Gastrocnemius medialis (tissue), 4 donors: Measurements from ENCODE around the gene MID2. TPM values are rescaled to one million over a fixed set of nuclear protein-coding genes. Genes with fewer than 3 reads are reported as not detected.

ENCODE experiments used
- ATAC-seq, 2 donors: fragments of 150-250 bp; one replicate each; pipeline ENCODE4 v1.9.1; 2016
- DNase-seq, 2 donors: peaks; one replicate each; pipeline ENCODE4 v3.0.0-alpha.2; 2019
- H3K27ac ChIP-seq, 4 donors: fragments of 200-600 bp; sonication (generic); 1 replicate in 1 of 4; 2 replicates in 3 of 4; pipeline ENCODE4 v1.5.1; 2016 to 2018; ENCODE audit warnings: mild to moderate bottlenecking in 2 of 4, moderate library complexity in 1 of 4
- H3K27me3 ChIP-seq, 3 donors: fragments of 200-600 bp; sonication (generic) in 2 of 3; 1 replicate in 1 of 3; 2 replicates in 2 of 3; pipeline versions ENCODE4 v1.5.1 to v1.6.0; 2016 to 2019; ENCODE audit warnings: mild to moderate bottlenecking in 1 of 3, moderate library complexity in 1 of 3
- H3K36me3 ChIP-seq, 2 donors: fragments of 200-600 bp; sonication (generic) in 1 of 2; one replicate each; pipeline ENCODE4 v1.5.1; 2017 to 2018
- H3K4me1 ChIP-seq, 2 donors: fragments of 200-600 bp; sonication (generic) in 1 of 2; one replicate each; pipeline ENCODE4 v1.5.1; 2016 to 2017; ENCODE audit warnings: mild to moderate bottlenecking in 2 of 2
- H3K4me3 ChIP-seq, 4 donors: fragments of 200-600 bp; sonication (generic) in 3 of 4; 1 replicate in 1 of 4; 2 replicates in 3 of 4; pipeline ENCODE4 v1.5.1; 2016 to 2019; ENCODE audit warnings: mild to moderate bottlenecking in 2 of 4
- H3K9me3 ChIP-seq, 3 donors: fragments of 200-600 bp; sonication (generic) in 2 of 3; 1 replicate in 1 of 3; 2 replicates in 2 of 3; pipeline ENCODE4 v1.5.1; 2016 to 2019
- POLR2A ChIP-seq, 2 donors: fragments of 450-650 bp; IDR thresholded peaks; one replicate each; pipeline ENCODE4 v1.6.1; 2017; ENCODE audit warnings: antibody characterized with exemption in 2 of 2, mild to moderate bottlenecking in 2 of 2, moderate library complexity in 2 of 2
- in situ Hi-C, 4 donors: fragments of 200-750 bp; cut with MboI; loops; one replicate each; pipeline versions ENCODE4 v1.15.0 to v1.8.0; 2017; ENCODE audit warnings: low sequenced_read_pairs in 4 of 4
- intact Hi-C: fragments of 100-400 bp; cut with DNase I; formaldehyde crosslinking; loops from one replicate; pipeline ENCODE4 v1.15.1; 2023; ENCODE audit warnings: low total_unique reads
- total RNA-seq, 4 donors: library from RNA; depleted of rRNA; stranded (reverse); fragments of >200 nt; gene quantifications; one replicate each; pipeline versions ENCODE4 v1.1.0 to v1.2.3, GENCODE V29; 2016
- TF ChIP-seq, protein P1 (sequence below), 5 experiments: fragments of 450-650 bp in 3 of 5; fragments of 200-600 bp in 2 of 5; sonication (generic) in 2 of 5; IDR thresholded peaks in 4 of 5; conservative IDR thresholded peaks in 1 of 5; 1 replicate in 4 of 5; 2 replicates in 1 of 5; pipeline ENCODE4 v1.5.1; 2016 to 2019; ENCODE audit warnings: antibody characterized with exemption in 5 of 5, mild to moderate bottlenecking in 3 of 5, moderate library complexity in 3 of 5

The MID2 gene
- total RNA-seq, 4 donors from 2014 or later, result 20.5 to 25.4 (median 23.9) TPM

DNA sequence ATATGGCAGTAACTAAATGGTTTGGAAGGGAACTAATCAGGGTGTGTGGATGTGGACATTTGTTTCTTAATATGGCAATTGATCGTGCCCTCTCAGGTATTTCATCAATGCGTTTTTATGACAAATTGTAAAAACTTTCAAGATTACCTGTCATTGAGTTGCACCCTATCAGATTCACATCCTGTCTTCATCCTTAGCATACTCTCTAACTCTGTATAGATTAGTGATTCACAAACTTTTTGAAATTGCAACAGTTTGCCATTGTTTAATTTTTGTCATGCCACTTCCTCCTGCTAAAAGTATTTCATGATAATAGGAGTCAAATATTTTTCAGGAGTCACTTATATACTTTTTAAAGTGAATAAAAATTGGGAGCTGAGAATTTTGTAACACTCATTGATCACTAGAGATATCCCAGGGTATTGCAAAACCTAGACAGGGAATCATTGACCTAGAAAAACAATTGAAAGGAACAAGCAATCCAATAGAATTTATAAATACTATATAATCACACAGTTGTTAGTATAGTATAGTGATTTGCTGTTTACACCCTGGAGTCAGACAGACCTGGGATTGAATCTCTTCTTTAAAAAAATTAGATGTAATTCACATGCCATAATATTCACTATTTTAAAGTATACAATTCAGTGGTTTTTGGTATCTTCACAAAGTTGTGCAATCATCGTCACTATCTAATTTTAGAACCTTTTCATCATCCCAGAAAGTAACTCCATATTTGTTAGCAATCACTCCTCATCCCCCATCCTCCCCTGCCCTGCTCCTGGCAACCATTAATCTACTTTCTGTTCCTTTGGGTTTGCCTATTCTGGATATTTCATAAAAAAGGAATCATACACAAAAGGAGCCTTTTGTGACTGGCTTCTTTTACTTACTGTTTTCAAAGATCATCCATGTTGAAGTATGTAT is 8.9 kb downstream of the MID2 start:
- Histone ChIP-seq H3K27me3 (no peaks in the 10 kb centered on the region), H3K4me1 (no peaks in the 10 kb centered on the region), H3K9me3 (no peaks in the 10 kb centered on the region), H3K27ac (no peak overlapping the region), H3K36me3 (no peaks in the 10 kb centered on the region), H3K4me3 (no peak overlapping the region)
- ATAC-seq (no peak), DNase-seq (no peak)
- intact Hi-C loops, result no loop called here
- in situ Hi-C loops, result no loop called here
- TF ChIP-seq POLR2A (IDR thresholded peaks at IDR 0.05), result no peak
- TF ChIP-seq, protein P1, sequence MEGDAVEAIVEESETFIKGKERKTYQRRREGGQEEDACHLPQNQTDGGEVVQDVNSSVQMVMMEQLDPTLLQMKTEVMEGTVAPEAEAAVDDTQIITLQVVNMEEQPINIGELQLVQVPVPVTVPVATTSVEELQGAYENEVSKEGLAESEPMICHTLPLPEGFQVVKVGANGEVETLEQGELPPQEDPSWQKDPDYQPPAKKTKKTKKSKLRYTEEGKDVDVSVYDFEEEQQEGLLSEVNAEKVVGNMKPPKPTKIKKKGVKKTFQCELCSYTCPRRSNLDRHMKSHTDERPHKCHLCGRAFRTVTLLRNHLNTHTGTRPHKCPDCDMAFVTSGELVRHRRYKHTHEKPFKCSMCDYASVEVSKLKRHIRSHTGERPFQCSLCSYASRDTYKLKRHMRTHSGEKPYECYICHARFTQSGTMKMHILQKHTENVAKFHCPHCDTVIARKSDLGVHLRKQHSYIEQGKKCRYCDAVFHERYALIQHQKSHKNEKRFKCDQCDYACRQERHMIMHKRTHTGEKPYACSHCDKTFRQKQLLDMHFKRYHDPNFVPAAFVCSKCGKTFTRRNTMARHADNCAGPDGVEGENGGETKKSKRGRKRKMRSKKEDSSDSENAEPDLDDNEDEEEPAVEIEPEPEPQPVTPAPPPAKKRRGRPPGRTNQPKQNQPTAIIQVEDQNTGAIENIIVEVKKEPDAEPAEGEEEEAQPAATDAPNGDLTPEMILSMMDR (IDR thresholded peaks at IDR 0.05 in 4 of 5, conservative IDR thresholded peaks at IDR 0.05 in 1 of 5), result no peak

DNA sequence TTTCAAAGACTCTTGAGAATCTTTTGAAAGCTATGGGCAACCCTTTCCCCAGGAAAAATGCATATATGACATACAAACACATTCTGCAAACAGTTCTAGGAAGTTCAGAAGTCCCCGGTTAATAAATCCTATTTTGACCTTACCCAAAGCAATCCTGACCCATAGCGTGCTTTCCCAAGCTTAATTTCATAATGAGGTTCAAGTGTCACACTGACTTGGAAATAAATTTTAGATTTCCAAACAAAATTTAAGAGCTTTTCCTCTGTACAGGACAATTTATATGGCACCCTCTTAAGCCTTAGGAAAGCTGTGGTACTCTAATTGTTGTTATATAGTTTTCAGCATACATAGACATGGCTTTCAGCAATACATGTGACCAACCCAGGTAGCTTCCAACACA is 11.3 kb downstream of the MID2 start:
- TF ChIP-seq, protein P1 (IDR thresholded peaks at IDR 0.05 in 4 of 5, conservative IDR thresholded peaks at IDR 0.05 in 1 of 5), result no peak
- TF ChIP-seq POLR2A (IDR thresholded peaks at IDR 0.05), result no peak
- in situ Hi-C loops, result no loop called here
- DNase-seq, result no peak
- Histone ChIP-seq H3K4me3 (no peak overlapping the region), H3K27me3 (no peaks in the 10 kb centered on the region), H3K36me3 (peaks cover 0 to 8% of the 10 kb centered on the region in 2 donors), H3K27ac (no peak overlapping the region), H3K9me3 (no peaks in the 10 kb centered on the region), H3K4me1 (no peaks in the 10 kb centered on the region)
- ATAC-seq, result no peak
- intact Hi-C loops, result no loop called here

- ATAC-seq (no peak), DNase-seq (no peak)
- intact Hi-C loops (no loop called here), in situ Hi-C loops (no loop called here)
- peaks cover 0 to 26% of the 10 kb centered on the region in 2 donors for H3K4me1 ChIP-seq
- H3K27ac ChIP-seq, result no peak overlapping the region
- no peaks in the 10 kb centered on the region for H3K9me3 ChIP-seq
- H3K36me3 ChIP-seq, result peaks cover 0 to 8% of the 10 kb centered on the region in 2 donors
- no peak overlapping the region for H3K4me3 ChIP-seq
- H3K27me3 ChIP-seq, result peaks cover 0 to 3% (median 0%) of the 10 kb centered on the region in 3 donors
- TF ChIP-seq POLR2A (IDR thresholded peaks at IDR 0.05), result no peak
- TF ChIP-seq, protein P1 (IDR thresholded peaks at IDR 0.05 in 4 of 5, conservative IDR thresholded peaks at IDR 0.05 in 1 of 5), result no peak
Measured at GRCh38 chrX:107840971-107841370, 15.3 kb downstream of the MID2 start.

GRCh38 chrX:107842715-107843400 is 17.2 kb downstream of the MID2 start:
- ATAC-seq (no peak), DNase-seq (no peak)
- Histone ChIP-seq H3K4me1 (peaks cover 0 to 31% of the 10 kb centered on the region in 2 donors), H3K27ac (no peak overlapping the region), H3K4me3 (no peak overlapping the region), H3K9me3 (no peaks in the 10 kb centered on the region), H3K27me3 (peaks cover 0 to 3% (median 0%) of the 10 kb centered on the region in 3 donors), H3K36me3 (peaks cover 0 to 8% of the 10 kb centered on the region in 2 donors)
- intact Hi-C loops (no loop called here), in situ Hi-C loops (no loop called here)
- TF ChIP-seq, protein P1 (IDR thresholded peaks at IDR 0.05 in 4 of 5, conservative IDR thresholded peaks at IDR 0.05 in 1 of 5), result no peak
- no peak for TF ChIP-seq POLR2A (IDR thresholded peaks at IDR 0.05)
